GM12878 (cell line): ENCODE measurements around the gene SFN. TPM values are rescaled to one million over a fixed set of nuclear protein-coding genes. Genes with fewer than 3 reads are reported as not detected.
A peak's percentile ranks its signal among the peaks of the same experiment; 100 is the strongest.
"Not testable (repeated sequence)": the region's sequence is repeated elsewhere in the genome, so short reads cannot be mapped to it uniquely, and the experiment has no call there.

ENCODE experiments used
- ATAC-seq: fragments of 200-7000 bp; cut with Tn5 transposase; 3 replicates; pipeline ENCODE4 v1.9.1; 2020; ENCODE audit warnings: mild to moderate bottlenecking, moderate library complexity
- BruUV-seq: library from RNA; stranded (reverse); fragments of 400-500 nt; replicated peaks from 2 replicates; lab custom pipeline; 2021; lab: Mats Ljungman, UMichigan
- CTCF ChIA-PET: fragments of 300-600 bp; sonication (Branson Sonifier 250); formaldehyde crosslinking; extraction: SDS; loops from one replicate; lab custom pipeline; 2021; ENCODE audit warnings: inconsistent platforms; lab: Yijun Ruan, JAX
- POLR2A ChIA-PET: fragments of 350-600 bp; formaldehyde crosslinking; extraction: SDS; loops from one replicate; lab custom pipeline; 2021; ENCODE audit warnings: inconsistent platforms; lab: Charles Lee
- RAD21 ChIA-PET: fragments of 300-600 bp; sonication (Branson Sonifier 250); formaldehyde crosslinking; loops from one replicate; lab custom pipeline; 2023; ENCODE audit warnings: antibody characterized with exemption; ENCODE audit not compliant: unreplicated experiment; lab: Charles Lee
- SMC1A ChIA-PET: fragments of 300-600 bp; sonication (Branson Sonifier 250); formaldehyde crosslinking; loops from one replicate; lab custom pipeline; 2023; ENCODE audit not compliant: unreplicated experiment, uncharacterized antibody; lab: Charles Lee
- DNase-seq: peaks from one replicate; pipeline ENCODE4 v3.0.0-alpha.2; 2011; ENCODE audit warnings: low read depth, low spot score
- FAIRE-seq: peaks from 3 replicates; lab custom pipeline; 2011; peaks lifted over from hg19 to GRCh38; lab: Jason Lieb, UNC
- H2AFZ ChIP-seq: 2 replicates; pipeline ENCODE4 v1.6.0; 2011; ENCODE audit warnings: low read depth, low read length, control low read depth; ENCODE audit not compliant: control insufficient read depth
- H3K27ac ChIP-seq: 2 replicates; pipeline ENCODE4 v1.5.1; 2011; ENCODE audit warnings: control low read depth; ENCODE audit not compliant: control insufficient read depth, insufficient read depth
- H3K27me3 ChIP-seq, 2 experiments: replicated peaks in 1 of 2; 2 replicates each; pipeline versions ENCODE4 v1.6.0 to v1.6.1; 2011; ENCODE audit warnings: low read length in 1 of 2; ENCODE audit not compliant: control insufficient read depth in 2 of 2, insufficient read depth in 2 of 2
- H3K36me3 ChIP-seq, 2 experiments: 2 replicates each; pipeline ENCODE4 v1.5.1; 2011; ENCODE audit warnings: low read length in 1 of 2; ENCODE audit not compliant: control insufficient read depth in 2 of 2, insufficient read depth in 2 of 2
- H3K4me1 ChIP-seq: 2 replicates; pipeline ENCODE4 v1.6.1; 2011; ENCODE audit warnings: mild to moderate bottlenecking, low read length, moderate library complexity, mixed read lengths; ENCODE audit not compliant: control insufficient read depth, insufficient read depth
- H3K4me2 ChIP-seq: 2 replicates; pipeline ENCODE4 v1.6.0; 2011; ENCODE audit warnings: control low read depth; ENCODE audit not compliant: control insufficient read depth, insufficient read depth
- H3K4me3 ChIP-seq: fragments of 200-600 bp; sonication (generic); 2 replicates; pipeline ENCODE4 v1.5.1; 2016
- H3K79me2 ChIP-seq: 2 replicates; pipeline ENCODE4 v1.6.0; 2011; ENCODE audit warnings: low read length; ENCODE audit not compliant: control insufficient read depth, insufficient read depth
- H3K9ac ChIP-seq: 2 replicates; pipeline ENCODE4 v1.8.0; 2011; ENCODE audit warnings: low read length, control low read depth, mixed read lengths; ENCODE audit not compliant: control insufficient read depth, insufficient read depth
- H3K9me3 ChIP-seq: replicated peaks from 3 replicates; pipeline ENCODE4 v1.5.1; 2011; ENCODE audit warnings: mild to moderate bottlenecking, low read length; ENCODE audit not compliant: control insufficient read depth, insufficient read depth
- H4K20me1 ChIP-seq: 2 replicates; pipeline ENCODE4 v1.6.0; 2011; ENCODE audit not compliant: control insufficient read depth, insufficient read depth
- BACH1 ChIP-seq: fragments of 450-650 bp; IDR thresholded peaks from 2 replicates; pipeline ENCODE4 v1.6.1; 2017; ENCODE audit warnings: mild to moderate bottlenecking, borderline replicate concordance
- BCLAF1 ChIP-seq: fragments of 450-650 bp; IDR thresholded peaks from 2 replicates; pipeline ENCODE4 v1.6.1; 2017; ENCODE audit warnings: antibody characterized with exemption, mild to moderate bottlenecking, moderate library complexity
- CEBPB ChIP-seq, 2 experiments: fragments of 150-350 bp in 1 of 2; IDR thresholded peaks; 2 replicates each; pipeline ENCODE4 v1.6.1; 2012 to 2014; ENCODE audit warnings: low read depth in 2 of 2, low read length in 2 of 2, borderline replicate concordance in 1 of 2, inconsistent platforms in 1 of 2
- FOXM1 ChIP-seq: IDR thresholded peaks from 2 replicates; pipeline ENCODE4 v1.6.1; 2012; ENCODE audit warnings: low read depth, mild to moderate bottlenecking, inconsistent platforms, low read length, moderate library complexity
- MEF2B ChIP-seq: fragments of 450-650 bp; IDR thresholded peaks from 2 replicates; pipeline ENCODE4 v1.6.1; 2018; ENCODE audit warnings: mild to moderate bottlenecking, moderate library complexity; ENCODE audit not compliant: partially characterized antibody, poor library complexity, severe bottlenecking
- NFYA ChIP-seq: IDR thresholded peaks from 2 replicates; pipeline ENCODE4 v1.6.1; 2011; ENCODE audit warnings: low read depth, mild to moderate bottlenecking, low read length, improper control_type of control experiment, borderline replicate concordance
- RB1 ChIP-seq: fragments of 450-650 bp; formaldehyde crosslinking; IDR thresholded peaks from 2 replicates; pipeline ENCODE4 v1.6.1; 2017; ENCODE audit warnings: mild to moderate bottlenecking, borderline replicate concordance
- TCF7 ChIP-seq: IDR thresholded peaks from 2 replicates; pipeline ENCODE4 v1.6.1; 2014; ENCODE audit warnings: antibody characterized with exemption, borderline replicate concordance
- ZBTB4 ChIP-seq: fragments of 450-650 bp; formaldehyde crosslinking; IDR thresholded peaks from 2 replicates; pipeline ENCODE4 v1.4.0; 2022; ENCODE audit warnings: mild to moderate bottlenecking, moderate library complexity
- ZNF24 ChIP-seq: fragments of 450-650 bp; IDR thresholded peaks from 2 replicates; pipeline ENCODE4 v1.6.1; 2017; ENCODE audit warnings: antibody characterized with exemption, mild to moderate bottlenecking
- WGBS: methylation state at CpG from one replicate; pipeline ENCODE4 v1.1.6; 2016; ENCODE audit warnings: low lambda C conversion rate; ENCODE audit not compliant: insufficient replicate concordance, insufficient coverage; ENCODE audit errors: missing lambda C conversion rate; 5-methylcytosine and 5-hydroxymethylcytosine counted together
- in situ Hi-C: fragments of 300-500 bp; cut with MboI; formaldehyde crosslinking; loops from 9 replicates; pipeline ENCODE4 v1.14.3; 2018; ENCODE audit warnings: mixed read lengths
- intact Hi-C: fragments of 100-400 bp; cut with micrococcal nuclease; formaldehyde crosslinking; loops from one replicate; pipeline ENCODE4 v1.14.2; 2022; ENCODE audit not compliant: unreplicated experiment
- polyA plus RNA-seq, 11 experiments: library from polyadenylated mRNA; depleted of rRNA in 4 of 11; unstranded in 6 of 11; stranded (reverse) in 5 of 11; fragments of >200 nt; fragmentation: Nextera tagmentation in 4 of 11; fragmentation: Illumina TruSeq in 1 of 11; extraction: Ambion mirVana in 4 of 11; extraction: Trizol in 1 of 11; gene quantifications; 1 replicate in 1 of 11; 2 replicates in 10 of 11; pipeline versions ENCODE4 v1.2.1 to v1.2.3, GENCODE V29; 2011 to 2016; ENCODE audit warnings: inconsistent platforms in 2 of 11, missing spikeins in 2 of 11, low read depth in 1 of 11
- total RNA-seq, 4 experiments: library from RNA; depleted of rRNA in 3 of 4; stranded (reverse); fragments of >200 nt in 3 of 4; fragmentation: Illumina TruSeq in 1 of 4; extraction: Trizol in 1 of 4; gene quantifications; 2 replicates each; pipeline versions ENCODE4 v1.2.1 to v1.2.3, GENCODE V29; 2013 to 2021

The SFN gene
- total and polyA plus RNA-seq, 10 of the 15 experiments (the other 5 are each of a cell fraction or from before 2014, with no cell fraction given) = 0.19 to 2.9 (median 1.0) TPM

- no peak for TF ChIP-seq BCLAF1
- 0 out of 2 replicates have a peak, but pooled peaks have one; percentile 33 for TF ChIP-seq NFYA
- peak; percentile 98 for TF ChIP-seq RB1
- TF ChIP-seq ZNF24 = no peak
- no peak for TF ChIP-seq FOXM1
- peak; percentile 62 for TF ChIP-seq BACH1
- no peak for TF ChIP-seq TCF7
- TF ChIP-seq MEF2B = no peak
- TF ChIP-seq ZBTB4 (CRISPR knock-in tag) = no peak
- no peak for TF ChIP-seq CEBPB (IDR thresholded peaks at IDR 0.05; ENCODE audit: borderline replicate concordance in 1 of 2, low read depth in 2 of 2, low read length in 2 of 2)
Measured at GRCh38 chr1:26864610-26865480, 1.9 kb downstream of the SFN start (continued).

- H3K9me3 ChIP-seq, BruUV-seq, H3K36me3 ChIP-seq, H3K4me2 ChIP-seq, DNase-seq, H4K20me1 ChIP-seq, H3K27ac ChIP-seq, H3K9ac ChIP-seq, H3K4me1 ChIP-seq, FAIRE-seq, intact Hi-C loops, H3K4me3 ChIP-seq, H2AFZ ChIP-seq, H3K27me3 ChIP-seq, H3K79me2 ChIP-seq, in situ Hi-C loops, ATAC-seq: not testable (repeated sequence)
- POLR2A ChIA-PET = interaction anchor here (0.7 to 1.0 kb wide), 2 partner anchors 8 to 14 kb away, joined by 3 read pairs; no protein-coding TSS in a partner anchor
- RAD21 ChIA-PET = interaction anchor here (1.3 to 1.4 kb wide), 2 partner anchors 62 to 63 kb away, joined by 3 to 7 read pairs; no protein-coding TSS in a partner anchor
- CTCF ChIA-PET = interaction anchor here (1.0 to 1.9 kb wide), 6 partner anchors 8 to 196 kb away, joined by 3 to 10 read pairs (median 4); no protein-coding TSS in a partner anchor
- WGBS = 93% methylated on average over 2 of the region's 2 CpGs
- SMC1A ChIA-PET = interaction anchor here (0.5 to 1.3 kb wide), 5 partner anchors 8 to 174 kb away, joined by 3 to 4 read pairs (median 3); no protein-coding TSS in a partner anchor
Measured at GRCh38 chr1:26873097-26873496, 10.1 kb downstream of the SFN start.
